Posterior cingulate gyrus (tissue), 11 donors: ENCODE data around the gene FBXL12.

ENCODE experiments used
- DNase-seq, 10 donors: peaks; one replicate each; pipeline versions ENCODE4 v3.0.0 to v3.0.0-alpha.2; 2020 to 2021; ENCODE audit warnings: mixed read lengths in 3 of 10
- intact Hi-C: fragments of 100-400 bp; cut with DNase I; formaldehyde crosslinking; loops from one replicate; pipeline ENCODE4 v1.15.1; 2023

Gene FBXL12

GRCh38 chr19:9797871-9798270 is 21.0 kb downstream of the FBXL12 start:
- peak in 1 of 10 donors; percentile 4 for DNase-seq
- intact Hi-C loops, result loop anchor here (5.0 to 10.0 kb wide), 4 partner anchors 363 to 663 kb away; partner anchors contain the start of gene ZNF266

- intact Hi-C loops, result loop anchor here (5.0 to 10.0 kb wide), 4 partner anchors 361 to 661 kb away; partner anchors contain the start of gene ZNF266
- DNase-seq, result peak; percentile 55 to 97 (median 82)
These were observed 22.6 kb downstream of the FBXL12 start for GRCh38 chr19:9796113-9796773.

GRCh38 chr19:9793071-9793591 is 25.7 kb downstream of the FBXL12 start:
- intact Hi-C loops, result loop anchor here (10.0 kb wide), 3 partner anchors 358 to 658 kb away; partner anchors contain the start of gene ZNF266

GRCh38 chr19:9792206-9793070 is 26.4 kb downstream of the FBXL12 start:
- DNase-seq, result peak; percentile 75 to 98 (median 86)
- intact Hi-C loops, result loop anchor here (10.0 kb wide), 3 partner anchors 358 to 658 kb away; partner anchors contain the start of gene ZNF266

More at GRCh38 chr19:9793071-9793591, 25.7 kb downstream of the FBXL12 start:
- peak in 6 of 10 donors; percentile 25 to 75 (median 38) for DNase-seq

- intact Hi-C loops, result loop anchor here (10.0 kb wide), 3 partner anchors 357 to 657 kb away; partner anchors contain the start of gene ZNF266
- DNase-seq, result peak; percentile 83 to 98 (median 92)
These were observed 27.2 kb downstream of the FBXL12 start for GRCh38 chr19:9791552-9792205.

- peak in 1 of 10 donors; percentile 69 for DNase-seq
- intact Hi-C loops, result loop anchor here (10.0 kb wide), 3 partner anchors 356 to 656 kb away; partner anchors contain the start of gene ZNF266
These were observed 27.9 kb downstream of the FBXL12 start for GRCh38 chr19:9791073-9791367.

GRCh38 chr19:9789579-9789978 is 29.3 kb downstream of the FBXL12 start:
- peak in 1 of 10 donors; percentile 0 for DNase-seq

GRCh38 chr19:9789066-9789465 is 29.8 kb downstream of the FBXL12 start:
- peak in 1 of 10 donors; percentile 66 for DNase-seq
- intact Hi-C loops, result loop anchor here (10.0 kb wide), 1 partner anchor 114 kb away; the partner anchor contains the start of gene ZNF562

More at GRCh38 chr19:9789579-9789978, 29.3 kb downstream of the FBXL12 start:
- intact Hi-C loops, result loop anchor here (10.0 kb wide), 1 partner anchor 115 kb away; the partner anchor contains the start of gene ZNF562

GRCh38 chr19:9788604-9789003 is 30.3 kb downstream of the FBXL12 start:
- intact Hi-C loops, result loop anchor here (10.0 kb wide), 1 partner anchor 114 kb away; the partner anchor contains the start of gene ZNF562
- DNase-seq, result peak in 1 of 10 donors; percentile 22

- intact Hi-C loops, result loop anchor here (10.0 kb wide), 1 partner anchor 112 kb away; the partner anchor contains the start of gene ZNF562
- DNase-seq, result peak in 1 of 10 donors; percentile 8
These were observed 32.1 kb downstream of the FBXL12 start for GRCh38 chr19:9786819-9787218.

GRCh38 chr19:9786342-9786741 is 32.5 kb downstream of the FBXL12 start:
- intact Hi-C loops, result loop anchor here (10.0 kb wide), 1 partner anchor 112 kb away; the partner anchor contains the start of gene ZNF562
- no peak for DNase-seq

GRCh38 chr19:9785367-9786331 is 33.2 kb downstream of the FBXL12 start:
- DNase-seq, result peak; percentile 83 to 99 (median 91)
- intact Hi-C loops, result loop anchor here (10.0 kb wide), 1 partner anchor 111 kb away; the partner anchor contains the start of gene ZNF562

- DNase-seq, result peak in 1 of 10 donors; percentile 3
- intact Hi-C loops, result loop anchor here (10.0 kb wide), 1 partner anchor 109 kb away; the partner anchor contains the start of gene ZNF562
These were observed 34.7 kb downstream of the FBXL12 start for GRCh38 chr19:9784163-9784496.

GRCh38 chr19:9782338-9782737 is 36.5 kb downstream of the FBXL12 start:
- intact Hi-C loops, result loop anchor here (10.0 kb wide), 1 partner anchor 108 kb away; the partner anchor contains the start of gene ZNF562
- peak in 1 of 10 donors; percentile 28 for DNase-seq

- DNase-seq, result peak; percentile 87 to 99 (median 92)
- intact Hi-C loops, result no loop called here
These were observed 50.4 kb downstream of the FBXL12 start, which contains the start of gene ZNF846 for GRCh38 chr19:9768175-9769112. ZNF846 (minus strand) TSS chr19:9768738; CDS start chr19:9764950, 3,788 bp downstream.
